Measurements from ENCODE around the gene PERM1.
"Not testable (repeated sequence)": the region's sequence is repeated elsewhere in the genome, so short reads cannot be mapped to it uniquely, and the experiment has no call there.

PERM1 gene

GRCh38 chr1:996851-997712, 15.2 kb upstream of the PERM1 start:
- no peak for DNase-seq

- DNase-seq: no peak
Measured at GRCh38 chr1:995665-996633, 14.1 kb upstream of the PERM1 start.

DNA sequence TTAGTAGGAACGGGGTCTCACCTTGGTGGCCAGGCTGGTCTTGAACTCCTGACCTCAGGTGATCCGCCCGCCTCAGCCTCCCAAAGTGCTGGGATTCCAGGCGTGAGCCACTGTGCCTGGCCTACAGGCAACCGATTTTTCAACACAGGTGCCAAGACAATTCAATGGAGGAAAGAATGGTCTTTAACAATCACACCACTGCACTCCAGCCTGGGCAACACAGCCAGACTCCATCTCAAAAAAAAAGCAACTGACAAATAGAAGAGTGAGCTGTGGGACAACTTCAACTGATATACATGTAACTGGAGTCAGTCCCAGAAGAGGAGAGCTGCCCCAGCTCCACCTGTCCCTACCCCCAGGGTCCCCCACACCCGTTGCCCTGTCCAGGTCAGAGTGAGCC, 12.7 kb upstream of the PERM1 start:
- not testable (repeated sequence) for DNase-seq

GRCh38 chr1:993379-993995, 11.6 kb upstream of the PERM1 start:
- no peak for DNase-seq

- no peak for DNase-seq
Measured at GRCh38 chr1:992362-992761, 10.5 kb upstream of the PERM1 start.

- DNase-seq: no peak
Measured at GRCh38 chr1:991895-992294, 10.0 kb upstream of the PERM1 start.

DNA sequence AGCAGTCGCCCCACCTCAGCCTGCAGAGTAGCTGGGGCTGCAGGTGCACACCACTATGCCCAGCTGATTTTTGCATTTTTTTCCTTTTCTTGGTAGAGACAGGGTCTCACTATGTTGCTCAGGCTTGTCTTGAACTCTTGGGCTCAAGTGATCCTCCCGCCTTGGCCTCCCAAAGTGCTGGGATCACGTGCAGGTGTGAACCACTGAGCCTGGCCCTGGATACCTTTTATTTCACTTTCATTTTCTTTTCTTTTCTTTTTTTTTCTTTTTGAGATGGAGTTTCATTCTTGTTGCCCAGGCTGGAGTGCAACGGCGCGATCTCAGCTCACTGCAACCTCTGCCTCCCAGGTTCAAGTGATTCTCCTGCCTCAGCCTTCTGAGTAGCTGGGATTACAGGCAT, 9.4 kb upstream of the PERM1 start:
- DNase-seq: not testable (repeated sequence)

GRCh38 chr1:988061-988460, 6.2 kb upstream of the PERM1 start:
- not testable (repeated sequence) for DNase-seq

GRCh38 chr1:985126-985525, 3.2 kb upstream of the PERM1 start:
- no peak for DNase-seq

DNA sequence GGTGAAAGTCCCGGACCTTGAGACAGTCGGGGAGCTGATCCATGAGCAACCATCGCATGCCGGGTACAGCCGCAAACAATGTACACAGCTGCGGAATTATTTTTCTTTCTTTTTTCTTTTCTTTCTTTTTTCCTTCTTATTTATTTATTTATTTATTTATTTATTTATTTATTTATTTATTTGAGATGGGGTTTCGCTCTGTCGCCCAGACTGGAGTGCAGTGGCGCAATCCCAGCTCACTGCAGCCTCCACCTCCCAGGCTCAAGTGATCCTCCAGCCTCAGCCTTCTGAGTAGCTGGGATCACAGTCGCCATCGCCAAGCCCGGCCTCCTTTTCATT, 2.6 kb upstream of the PERM1 start:
- DNase-seq: no peak

GRCh38 chr1:983798-984475, 2.0 kb upstream of the PERM1 start:
- peak; percentile 23 to 28 for DNase-seq

DNA sequence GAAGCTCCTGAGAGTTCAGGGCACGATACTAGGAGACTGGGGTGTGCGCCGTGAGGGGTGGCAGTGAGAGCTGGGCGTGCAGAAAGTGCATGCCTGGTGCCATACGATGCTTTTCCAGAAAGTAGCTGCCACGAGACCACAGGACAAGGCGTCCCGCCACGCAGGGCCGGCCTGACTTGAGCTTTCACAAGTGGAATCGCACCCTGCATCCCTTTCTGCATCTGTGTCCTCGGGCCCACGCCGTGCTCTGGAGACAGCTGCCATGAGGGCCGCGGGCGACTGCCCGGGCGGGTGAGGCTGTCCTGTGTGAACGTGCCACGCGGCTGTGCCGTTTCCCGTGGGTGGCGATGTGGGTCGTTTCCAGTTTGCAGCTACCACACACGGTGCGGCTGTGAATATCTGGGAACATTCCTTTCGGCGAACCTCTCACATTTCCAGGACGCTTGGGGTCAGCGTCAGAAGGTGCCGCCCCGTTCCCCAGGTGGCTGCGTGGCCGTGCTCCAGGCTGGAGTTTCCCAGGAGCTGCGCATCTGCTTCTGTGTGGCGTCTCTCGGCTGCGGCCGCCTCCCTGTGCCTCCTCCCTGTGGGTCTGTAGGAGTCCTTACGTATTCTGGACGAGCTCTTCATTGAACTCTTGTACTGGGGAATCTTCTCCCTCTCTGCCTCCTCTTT, 1.0 kb upstream of the PERM1 start:
- no peak for DNase-seq

DNA sequence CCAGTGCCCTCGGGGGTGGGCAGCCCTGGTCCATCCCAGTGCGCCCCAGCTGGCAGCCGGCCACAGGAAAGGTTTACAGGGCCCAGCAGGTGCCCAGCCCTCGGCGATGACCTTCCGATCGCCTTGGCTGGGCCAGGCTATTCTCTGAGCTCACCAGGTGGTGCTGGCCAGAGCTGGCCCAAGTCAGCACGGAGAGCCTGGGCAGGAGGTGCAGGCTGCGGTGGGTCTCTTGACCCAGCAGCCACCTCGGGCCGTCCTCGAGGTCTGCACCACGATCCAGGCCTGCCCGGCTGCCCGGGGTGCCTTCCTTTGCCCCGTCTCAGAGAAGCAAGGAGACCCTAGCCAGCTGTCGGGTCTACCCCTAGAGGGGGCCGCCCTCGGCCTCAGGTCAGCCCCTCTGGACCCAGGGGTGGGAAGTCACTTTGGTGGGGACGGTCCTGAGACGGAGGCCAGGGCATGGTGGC, 370 bp downstream of the PERM1 start:
- DNase-seq: no peak

DNA sequence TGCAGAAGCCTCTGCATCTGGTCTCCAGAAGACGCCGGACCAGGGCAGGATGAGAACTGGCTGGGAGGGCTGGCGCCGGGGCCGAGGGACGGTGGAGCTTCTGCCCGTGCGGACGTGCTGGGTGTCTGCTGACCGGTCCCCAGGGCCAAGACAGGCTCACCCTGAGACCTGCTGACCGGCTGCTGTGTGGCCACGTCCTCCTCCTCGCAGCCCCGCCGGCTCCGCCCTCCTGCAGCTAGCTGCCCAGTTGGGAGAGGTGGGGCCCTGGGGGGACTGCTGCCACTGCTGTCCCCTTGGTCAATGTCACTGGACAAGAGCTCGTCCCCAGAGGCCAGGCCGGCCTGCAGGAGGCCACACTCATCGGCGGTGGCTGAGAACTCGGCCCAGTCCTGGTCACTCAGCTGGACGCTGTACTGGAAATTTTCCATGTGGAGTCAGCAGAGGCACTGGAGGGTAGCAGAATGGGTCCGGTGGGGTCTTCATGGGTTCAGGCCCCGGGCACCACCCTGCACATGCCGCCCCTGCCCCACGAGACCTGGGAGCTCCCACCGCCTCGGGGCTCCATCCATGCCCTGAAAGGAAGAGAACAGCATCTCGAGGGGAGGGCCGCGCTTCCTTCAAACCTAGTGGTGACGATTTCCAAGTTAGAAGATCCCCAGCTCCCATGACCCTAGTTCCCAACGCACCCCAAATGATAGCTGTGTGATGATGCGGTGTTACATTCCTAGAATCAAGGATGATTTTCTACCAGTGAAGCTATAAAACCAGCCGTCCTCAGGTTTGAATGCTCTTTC, 1.1 kb downstream of the PERM1 start:
- DNase-seq: no peak

- DNase-seq: no peak
Measured at GRCh38 chr1:980137-980571, 1.7 kb downstream of the PERM1 start.

GRCh38 chr1:979744-980072, 2.2 kb downstream of the PERM1 start:
- DNase-seq: no peak

- DNase-seq: no peak
Measured at GRCh38 chr1:978835-979743, 2.8 kb downstream of the PERM1 start.

GRCh38 chr1:978069-978834, 3.6 kb downstream of the PERM1 start:
- no peak for DNase-seq

GRCh38 chr1:976791-977190, 5.1 kb downstream of the PERM1 start:
- not testable (repeated sequence) for DNase-seq
